Measurements from ENCODE around the gene CADM1. TPM values are rescaled to one million over a fixed set of nuclear protein-coding genes. Genes with fewer than 3 reads are reported as not detected.

The CADM1 gene
- total RNA-seq, 1 experiment from 2014 or later: 0.79 TPM

DNA sequence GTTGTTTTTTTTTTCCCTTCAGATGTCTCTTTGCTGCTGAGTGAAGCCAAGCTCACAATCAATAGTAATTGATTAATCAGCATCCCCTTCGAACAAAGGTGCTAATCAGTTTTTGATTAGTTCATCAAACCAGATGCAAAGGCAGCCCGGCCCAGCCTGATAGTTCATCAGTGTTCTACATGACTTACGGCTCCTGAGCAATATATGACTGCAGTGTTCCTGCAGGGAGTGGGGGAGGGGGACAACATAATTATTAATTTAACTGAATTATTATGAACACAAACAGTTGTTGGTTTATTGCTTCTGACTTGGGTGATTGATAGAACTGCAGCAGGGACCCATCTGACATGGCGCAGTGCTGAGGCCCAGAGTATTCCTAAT lies 315.3 kb downstream of the CADM1 start:
- DNase-seq (ENCODE audit: low read depth, low spot score): no peak
- intact Hi-C loops (cut with micrococcal nuclease): no loop called here
- Histone ChIP-seq H2AFZ (ENCODE audit: low read depth, low read length, poor library complexity, severe bottlenecking) (no peak overlapping the region), H3K4me1 (ENCODE audit: control insufficient read depth in 1 of 2, insufficient read depth in 2 of 2, low read length in 2 of 2) (no peaks in the 10 kb centered on the region), H3K4me2 (ENCODE audit: low read length) (no peak overlapping the region), H3K79me2 (ENCODE audit: insufficient read depth, low read length) (no peaks in the 10 kb centered on the region), H3K9me2 (ENCODE audit: insufficient read depth) (no peaks in the 10 kb centered on the region), H3K9ac (ENCODE audit: low read length) (no peak overlapping the region), H3K36me3 (ENCODE audit: control insufficient read depth in 1 of 2, insufficient read depth in 2 of 2, low read length in 2 of 2) (no peaks in the 10 kb centered on the region), H3K27me3 (ENCODE audit: insufficient read depth, low read length) (no peaks in the 10 kb centered on the region), H4K20me1 (ENCODE audit: insufficient read depth) (no peaks in the 10 kb centered on the region), H3K9me3 (ENCODE audit: control insufficient read depth in 1 of 2, insufficient read depth in 1 of 2, low read depth in 1 of 2, low read length in 2 of 2) (no peaks in the 10 kb centered on the region), H3K27ac (ENCODE audit: low read depth, low read length) (no peak overlapping the region), H3K4me3 (replicated peaks in 1 of 2; ENCODE audit: low read depth in 1 of 2, low read length in 2 of 2) (no peak overlapping the region)
- TF ChIP-seq POLR2A (IDR thresholded peaks at IDR 0.05; ENCODE audit: borderline replicate concordance, extremely low read depth, insufficient read depth, insufficient read length) (no peak), FOSL1 (IDR thresholded peaks at IDR 0.05; ENCODE audit: low read depth) (no peak), YY1 (IDR thresholded peaks at IDR 0.05; ENCODE audit: extremely low read depth, insufficient replicate concordance, low read depth, low read length) (no peak), POLR2AphosphoS5 (IDR thresholded peaks at IDR 0.05; ENCODE audit: low read depth, low read length) (no peak), ZFX (IDR thresholded peaks at IDR 0.05) (no peak), EZH2 (IDR thresholded peaks at IDR 0.05) (no peak), TCF7L2 (IDR thresholded peaks at IDR 0.05; ENCODE audit: borderline replicate concordance, extremely low read depth, insufficient read depth, insufficient read length) (no peak)
- TF ChIP-seq, protein P1, sequence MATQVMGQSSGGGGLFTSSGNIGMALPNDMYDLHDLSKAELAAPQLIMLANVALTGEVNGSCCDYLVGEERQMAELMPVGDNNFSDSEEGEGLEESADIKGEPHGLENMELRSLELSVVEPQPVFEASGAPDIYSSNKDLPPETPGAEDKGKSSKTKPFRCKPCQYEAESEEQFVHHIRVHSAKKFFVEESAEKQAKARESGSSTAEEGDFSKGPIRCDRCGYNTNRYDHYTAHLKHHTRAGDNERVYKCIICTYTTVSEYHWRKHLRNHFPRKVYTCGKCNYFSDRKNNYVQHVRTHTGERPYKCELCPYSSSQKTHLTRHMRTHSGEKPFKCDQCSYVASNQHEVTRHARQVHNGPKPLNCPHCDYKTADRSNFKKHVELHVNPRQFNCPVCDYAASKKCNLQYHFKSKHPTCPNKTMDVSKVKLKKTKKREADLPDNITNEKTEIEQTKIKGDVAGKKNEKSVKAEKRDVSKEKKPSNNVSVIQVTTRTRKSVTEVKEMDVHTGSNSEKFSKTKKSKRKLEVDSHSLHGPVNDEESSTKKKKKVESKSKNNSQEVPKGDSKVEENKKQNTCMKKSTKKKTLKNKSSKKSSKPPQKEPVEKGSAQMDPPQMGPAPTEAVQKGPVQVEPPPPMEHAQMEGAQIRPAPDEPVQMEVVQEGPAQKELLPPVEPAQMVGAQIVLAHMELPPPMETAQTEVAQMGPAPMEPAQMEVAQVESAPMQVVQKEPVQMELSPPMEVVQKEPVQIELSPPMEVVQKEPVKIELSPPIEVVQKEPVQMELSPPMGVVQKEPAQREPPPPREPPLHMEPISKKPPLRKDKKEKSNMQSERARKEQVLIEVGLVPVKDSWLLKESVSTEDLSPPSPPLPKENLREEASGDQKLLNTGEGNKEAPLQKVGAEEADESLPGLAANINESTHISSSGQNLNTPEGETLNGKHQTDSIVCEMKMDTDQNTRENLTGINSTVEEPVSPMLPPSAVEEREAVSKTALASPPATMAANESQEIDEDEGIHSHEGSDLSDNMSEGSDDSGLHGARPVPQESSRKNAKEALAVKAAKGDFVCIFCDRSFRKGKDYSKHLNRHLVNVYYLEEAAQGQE (IDR thresholded peaks at IDR 0.05; ENCODE audit: low read depth): no peak
- TF ChIP-seq, protein P2, sequence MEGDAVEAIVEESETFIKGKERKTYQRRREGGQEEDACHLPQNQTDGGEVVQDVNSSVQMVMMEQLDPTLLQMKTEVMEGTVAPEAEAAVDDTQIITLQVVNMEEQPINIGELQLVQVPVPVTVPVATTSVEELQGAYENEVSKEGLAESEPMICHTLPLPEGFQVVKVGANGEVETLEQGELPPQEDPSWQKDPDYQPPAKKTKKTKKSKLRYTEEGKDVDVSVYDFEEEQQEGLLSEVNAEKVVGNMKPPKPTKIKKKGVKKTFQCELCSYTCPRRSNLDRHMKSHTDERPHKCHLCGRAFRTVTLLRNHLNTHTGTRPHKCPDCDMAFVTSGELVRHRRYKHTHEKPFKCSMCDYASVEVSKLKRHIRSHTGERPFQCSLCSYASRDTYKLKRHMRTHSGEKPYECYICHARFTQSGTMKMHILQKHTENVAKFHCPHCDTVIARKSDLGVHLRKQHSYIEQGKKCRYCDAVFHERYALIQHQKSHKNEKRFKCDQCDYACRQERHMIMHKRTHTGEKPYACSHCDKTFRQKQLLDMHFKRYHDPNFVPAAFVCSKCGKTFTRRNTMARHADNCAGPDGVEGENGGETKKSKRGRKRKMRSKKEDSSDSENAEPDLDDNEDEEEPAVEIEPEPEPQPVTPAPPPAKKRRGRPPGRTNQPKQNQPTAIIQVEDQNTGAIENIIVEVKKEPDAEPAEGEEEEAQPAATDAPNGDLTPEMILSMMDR (IDR thresholded peaks at IDR 0.05 in 2 of 3, conservative IDR thresholded peaks at IDR 0.05 in 1 of 3; ENCODE audit: borderline replicate concordance in 1 of 3, insufficient read depth in 1 of 3, low read depth in 2 of 3, low read length in 2 of 3): no peak
- ChIA-PET RAD21 (ENCODE audit: low non-redundant PET in 1 of 2, low total read pairs in 2 of 2, uncharacterized antibody in 2 of 2, unreplicated experiment in 2 of 2) (no interaction called here), CTCF (no interaction called here), POLR2A (no interaction called here)
- no TSS peak for BruUV-seq (replicated peaks)
- no peak for ATAC-seq

Measured in HCT116 (cell line).